Activated CD8-positive, alpha-beta T cell treated with anti-CD3 and anti-CD28 coated beads for 36 hours (primary cell): ENCODE data around the gene RSRC1. TPM values are rescaled to one million over a fixed set of nuclear protein-coding genes. Genes with fewer than 3 reads are reported as not detected.

Source experiments
- ATAC-seq: fragments of 200-7000 bp; cut with Tn5 transposase; one replicate; pipeline ENCODE4 v1.10.0; 2021; ENCODE audit warnings: mild to moderate bottlenecking, moderate library complexity
- CTCF ChIA-PET: fragments of 350-600 bp; sonication (Branson Sonifier 250); formaldehyde crosslinking; loops from one replicate; lab custom pipeline; 2021; ENCODE audit warnings: antibody characterized with exemption; lab: Charles Lee
- POLR2A ChIA-PET: fragments of 350-600 bp; sonication (Branson Sonifier 250); formaldehyde crosslinking; loops from one replicate; lab custom pipeline; 2021; ENCODE audit warnings: antibody characterized with exemption; lab: Charles Lee
- DNase-seq: peaks from one replicate; pipeline ENCODE4 v3.0.0-alpha.2; 2020
- H3K27ac Mint-ChIP-seq: one replicate; pipeline ENCODE4 v1.8.0; 2021; ENCODE audit warnings: mild to moderate bottlenecking, mixed read lengths
- H3K27me3 Mint-ChIP-seq: one replicate; pipeline ENCODE4 v1.8.0; 2021; ENCODE audit warnings: mixed read lengths
- H3K36me3 Mint-ChIP-seq: one replicate; pipeline ENCODE4 v1.8.0; 2021; ENCODE audit warnings: low read depth, mixed read lengths
- H3K4me1 Mint-ChIP-seq: one replicate; pipeline ENCODE4 v1.8.0; 2021; ENCODE audit warnings: low read depth, mixed read lengths
- H3K4me3 Mint-ChIP-seq: one replicate; pipeline ENCODE4 v1.8.0; 2021; ENCODE audit warnings: mild to moderate bottlenecking, moderate library complexity, mixed read lengths
- H3K9me3 Mint-ChIP-seq: one replicate; pipeline ENCODE4 v1.8.0; 2021; ENCODE audit warnings: mixed read lengths
- CTCF ChIP-seq: fragments of 200-600 bp; IDR thresholded peaks from one replicate; pipeline ENCODE4 v1.8.0; 2022; ENCODE audit warnings: antibody characterized with exemption, mild to moderate bottlenecking
- intact Hi-C: fragments of 100-400 bp; cut with micrococcal nuclease; formaldehyde crosslinking; loops from one replicate; pipeline ENCODE4 v1.10.0; 2022
- total RNA-seq, 2 experiments: library from RNA; stranded (reverse); gene quantifications; one replicate each; pipeline ENCODE4 v1.2.3, GENCODE V29; 2021

RSRC1 gene
- total RNA-seq, 2 experiments from 2014 or later: 37.9 to 44.7 TPM

- Mint-ChIP-seq H3K4me1 (no peaks in the 10 kb centered on the region), H3K4me3 (no peak overlapping the region), H3K9me3 (peaks cover 8% of the 10 kb centered on the region), H3K36me3 (peaks cover 7% of the 10 kb centered on the region), H3K27me3 (no peaks in the 10 kb centered on the region), H3K27ac (no peak overlapping the region)
- DNase-seq (no peak), ATAC-seq (no peak)
- ChIA-PET CTCF (no interaction called here), POLR2A (no interaction called here)
- no peak for TF ChIP-seq CTCF
- intact Hi-C loops: no loop called here
Measured at GRCh38 chr3:158368271-158368670, 258.4 kb downstream of the RSRC1 start.

GRCh38 chr3:158369279-158369678 lies 259.4 kb downstream of the RSRC1 start:
- Mint-ChIP-seq H3K4me3 (no peak overlapping the region), H3K4me1 (no peaks in the 10 kb centered on the region), H3K27ac (no peak overlapping the region), H3K36me3 (peaks cover 7% of the 10 kb centered on the region), H3K9me3 (peaks cover 8% of the 10 kb centered on the region), H3K27me3 (no peaks in the 10 kb centered on the region)
- ATAC-seq (no peak), DNase-seq (no peak)
- TF ChIP-seq CTCF: no peak
- ChIA-PET POLR2A (no interaction called here), CTCF (no interaction called here)
- intact Hi-C loops: no loop called here

- no peaks in the 10 kb centered on the region for H3K4me1 Mint-ChIP-seq
- no peak overlapping the region for H3K27ac Mint-ChIP-seq
- no peak for DNase-seq
- H3K9me3 Mint-ChIP-seq: peaks cover 2% of the 10 kb centered on the region
- no peak for ATAC-seq
- CTCF ChIA-PET: interaction anchor here (1.0 kb wide), 1 partner anchor 15 kb away, joined by 3 read pairs; no protein-coding TSS in a partner anchor
- no peak for TF ChIP-seq CTCF
- intact Hi-C loops: no loop called here
- POLR2A ChIA-PET: no interaction called here
- H3K27me3 Mint-ChIP-seq: no peaks in the 10 kb centered on the region
- H3K36me3 Mint-ChIP-seq: peaks cover 6% of the 10 kb centered on the region
- no peak overlapping the region for H3K4me3 Mint-ChIP-seq
Measured at GRCh38 chr3:158379517-158379916, 269.6 kb downstream of the RSRC1 start.

GRCh38 chr3:158381262-158381868 lies 271.5 kb downstream of the RSRC1 start:
- Mint-ChIP-seq H3K4me3 (no peak overlapping the region), H3K9me3 (peaks cover 2% of the 10 kb centered on the region), H3K4me1 (no peaks in the 10 kb centered on the region), H3K27me3 (no peaks in the 10 kb centered on the region), H3K36me3 (peaks cover 6% of the 10 kb centered on the region), H3K27ac (no peak overlapping the region)
- POLR2A ChIA-PET: no interaction called here
- peak; percentile 10 for ATAC-seq
- intact Hi-C loops: no loop called here
- no peak for DNase-seq
- CTCF ChIA-PET: no interaction called here
- TF ChIP-seq CTCF: no peak

DNA sequence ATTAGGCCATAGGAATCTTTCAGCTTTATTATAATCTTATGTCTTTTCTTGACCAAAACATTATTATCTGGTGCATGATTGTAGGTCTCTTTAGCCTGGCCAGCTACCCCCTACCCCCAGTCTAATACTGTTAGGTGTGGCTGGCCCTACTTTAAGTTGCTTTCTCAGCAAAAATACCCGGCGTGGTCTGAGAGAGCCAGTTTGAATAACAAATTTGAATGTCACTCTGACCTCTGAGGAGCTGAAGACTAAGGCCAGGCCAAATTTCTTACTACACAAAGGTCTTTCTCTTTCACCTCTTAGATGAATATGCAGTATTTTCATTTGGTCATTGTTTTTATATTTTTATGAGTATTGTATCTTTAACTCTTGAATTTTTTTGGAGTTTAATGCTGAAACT lies 272.6 kb downstream of the RSRC1 start:
- peaks cover 4% of the 10 kb centered on the region for H3K36me3 Mint-ChIP-seq

More for the DNA sequence above, 272.6 kb downstream of the RSRC1 start:
- no peak for TF ChIP-seq CTCF
- CTCF ChIA-PET: no interaction called here
- Mint-ChIP-seq H3K27ac (no peak overlapping the region), H3K4me3 (no peak overlapping the region), H3K27me3 (no peaks in the 10 kb centered on the region), H3K9me3 (peaks cover 2% of the 10 kb centered on the region), H3K4me1 (no peaks in the 10 kb centered on the region)
- no peak for ATAC-seq
- intact Hi-C loops: no loop called here
- POLR2A ChIA-PET: no interaction called here
- DNase-seq: no peak
